HG02759 (cell line): Measurements from ENCODE around the gene HIVEP3.

ENCODE experiments used
- ATAC-seq: cut with Tn5 transposase; IDR thresholded peaks from one replicate; pipeline ENCODE4 v1.9.1; 2021; ENCODE audit warnings: mild to moderate bottlenecking, moderate library complexity; ENCODE audit not compliant: unreplicated experiment

The HIVEP3 gene

GRCh38 chr1:41766546-41766945, 152.2 kb downstream of the HIVEP3 start:
- ATAC-seq = no peak

GRCh38 chr1:41766041-41766440, 152.7 kb downstream of the HIVEP3 start:
- ATAC-seq = no peak

- ATAC-seq = no peak
Observed at GRCh38 chr1:41765152-41765551, 153.6 kb downstream of the HIVEP3 start.

- no peak for ATAC-seq
Observed at GRCh38 chr1:41764656-41765055, 154.1 kb downstream of the HIVEP3 start.

GRCh38 chr1:41762777-41763176, 155.9 kb downstream of the HIVEP3 start:
- no peak for ATAC-seq

DNA sequence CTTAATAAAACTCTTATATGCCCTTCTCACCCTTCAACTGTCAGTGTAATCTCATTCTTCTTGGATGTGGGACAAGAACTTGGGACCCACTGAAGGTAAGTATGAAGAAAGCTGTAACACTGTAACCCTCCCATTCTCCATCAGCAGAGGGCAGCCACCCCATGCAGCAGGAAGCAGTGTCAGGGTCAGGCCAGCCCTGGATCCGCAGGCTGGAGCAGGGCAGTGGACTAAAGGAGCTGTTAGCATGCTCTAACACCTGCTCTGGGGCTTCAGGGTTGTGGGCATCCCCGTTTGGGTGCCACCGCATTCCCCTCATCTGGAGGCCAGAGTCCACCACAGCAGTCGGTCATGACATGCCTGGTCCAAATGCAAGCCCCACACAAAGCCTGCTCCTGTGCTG, 156.5 kb downstream of the HIVEP3 start:
- no peak for ATAC-seq

DNA sequence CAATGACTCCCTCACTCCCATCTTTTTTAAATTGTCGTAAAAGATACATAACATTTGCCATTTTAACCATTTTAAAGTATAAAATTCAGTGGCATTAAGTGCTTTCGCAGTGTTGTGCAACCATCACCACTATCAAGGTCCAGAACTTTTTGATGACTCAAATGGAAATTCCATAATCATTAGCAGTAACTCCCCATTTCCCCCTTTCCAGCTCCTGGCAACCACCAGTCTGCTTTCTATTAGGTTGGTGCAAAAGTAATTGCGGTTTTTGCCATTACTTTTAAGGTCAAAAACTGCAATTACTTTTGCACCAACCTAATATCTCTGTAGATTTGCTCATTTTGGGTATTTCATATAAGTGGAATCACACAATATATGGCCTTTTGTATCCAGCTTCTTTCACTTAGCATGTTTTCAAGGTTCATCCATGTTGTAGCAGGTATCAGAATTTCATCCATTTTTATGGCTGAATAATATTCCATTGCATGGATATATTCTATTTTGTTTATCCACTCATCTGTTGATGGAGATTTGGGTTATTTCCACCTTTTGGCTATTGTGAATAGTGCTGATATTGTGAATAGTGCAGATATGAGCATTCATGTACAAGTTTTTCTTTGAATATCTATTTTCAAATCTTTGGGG, 159.7 kb downstream of the HIVEP3 start:
- no peak for ATAC-seq

- no peak for ATAC-seq
Observed at GRCh38 chr1:41758500-41758899, 160.2 kb downstream of the HIVEP3 start.

GRCh38 chr1:41754540-41754939, 164.2 kb downstream of the HIVEP3 start:
- ATAC-seq = no peak

- ATAC-seq = peak; percentile 22
Observed at GRCh38 chr1:41752514-41753170, 166.1 kb downstream of the HIVEP3 start.

GRCh38 chr1:41751804-41752513, 166.8 kb downstream of the HIVEP3 start:
- ATAC-seq = peak; percentile 42

GRCh38 chr1:41749991-41750745, 168.6 kb downstream of the HIVEP3 start:
- no peak for ATAC-seq

- peak; percentile 45 for ATAC-seq
Observed at GRCh38 chr1:41745022-41745421, 173.7 kb downstream of the HIVEP3 start.

DNA sequence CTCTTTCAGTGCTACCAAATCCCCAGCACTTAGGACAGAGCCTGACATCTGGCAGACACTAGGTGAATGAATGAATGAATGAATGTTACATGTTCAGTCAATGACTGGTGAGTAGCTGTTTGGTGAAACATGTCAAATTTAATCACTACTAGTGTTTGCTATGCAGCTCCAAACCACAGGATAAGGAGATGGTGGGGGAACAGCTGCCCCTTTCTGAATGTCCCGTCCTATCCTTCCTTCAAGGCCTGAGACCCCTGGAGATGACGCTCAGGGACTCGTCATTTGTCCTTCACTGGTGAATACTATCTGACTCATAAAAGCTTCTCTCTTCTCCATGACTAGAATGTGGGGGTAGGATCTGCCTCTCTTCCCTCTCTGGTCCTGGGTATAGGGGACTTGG, 175.4 kb downstream of the HIVEP3 start:
- ATAC-seq = no peak

DNA sequence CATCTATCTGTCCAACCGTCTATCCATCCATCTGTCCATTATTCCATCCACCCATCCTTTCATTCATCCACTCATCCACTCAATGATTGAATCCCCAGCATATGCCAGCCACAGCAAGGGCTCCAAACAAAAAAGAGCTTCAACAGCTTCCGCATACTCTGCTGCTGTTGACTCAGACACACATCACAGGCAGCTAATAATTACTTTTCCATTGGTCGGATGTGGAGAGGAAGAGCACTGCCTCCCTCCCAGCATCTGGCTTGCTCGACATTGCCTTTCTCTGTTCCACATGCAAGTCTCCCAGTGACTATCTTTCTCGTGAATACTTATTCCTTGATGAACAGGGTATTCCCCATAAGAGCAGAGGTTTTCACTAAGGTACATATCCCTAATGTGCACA, 176.5 kb downstream of the HIVEP3 start:
- no peak for ATAC-seq

GRCh38 chr1:41741244-41741643, 177.5 kb downstream of the HIVEP3 start:
- no peak for ATAC-seq

DNA sequence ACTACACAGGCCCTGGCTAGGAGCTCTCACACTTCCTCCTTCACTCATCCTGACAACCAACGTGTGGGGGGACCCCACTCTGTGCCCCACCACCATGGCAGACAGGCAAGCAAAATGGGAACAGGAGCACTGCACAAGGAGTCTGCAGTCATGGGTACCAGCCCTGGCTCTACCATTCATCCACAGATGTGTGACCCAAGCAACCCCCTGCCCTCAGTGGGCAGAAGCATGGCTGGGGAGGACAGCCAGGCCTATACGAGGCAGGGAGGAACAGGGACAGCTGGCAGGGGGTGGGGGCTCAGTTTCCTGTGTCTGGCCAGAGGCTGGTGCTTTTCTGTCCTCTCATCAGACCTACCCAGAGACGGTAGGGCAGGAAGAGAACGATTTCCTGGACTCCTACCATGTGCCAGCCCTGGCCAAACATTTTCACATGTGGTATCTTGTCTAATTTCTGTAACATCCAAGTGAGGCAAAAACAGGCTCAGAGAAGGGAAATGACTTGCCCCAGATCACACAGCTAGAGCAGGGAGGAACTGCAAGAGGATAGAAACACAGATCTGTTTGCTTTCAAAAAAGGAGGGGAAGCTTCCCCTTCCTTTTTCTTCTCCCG, 178.0 kb downstream of the HIVEP3 start:
- no peak for ATAC-seq

- no peak for ATAC-seq
Observed at GRCh38 chr1:41740058-41740457, 178.7 kb downstream of the HIVEP3 start.

DNA sequence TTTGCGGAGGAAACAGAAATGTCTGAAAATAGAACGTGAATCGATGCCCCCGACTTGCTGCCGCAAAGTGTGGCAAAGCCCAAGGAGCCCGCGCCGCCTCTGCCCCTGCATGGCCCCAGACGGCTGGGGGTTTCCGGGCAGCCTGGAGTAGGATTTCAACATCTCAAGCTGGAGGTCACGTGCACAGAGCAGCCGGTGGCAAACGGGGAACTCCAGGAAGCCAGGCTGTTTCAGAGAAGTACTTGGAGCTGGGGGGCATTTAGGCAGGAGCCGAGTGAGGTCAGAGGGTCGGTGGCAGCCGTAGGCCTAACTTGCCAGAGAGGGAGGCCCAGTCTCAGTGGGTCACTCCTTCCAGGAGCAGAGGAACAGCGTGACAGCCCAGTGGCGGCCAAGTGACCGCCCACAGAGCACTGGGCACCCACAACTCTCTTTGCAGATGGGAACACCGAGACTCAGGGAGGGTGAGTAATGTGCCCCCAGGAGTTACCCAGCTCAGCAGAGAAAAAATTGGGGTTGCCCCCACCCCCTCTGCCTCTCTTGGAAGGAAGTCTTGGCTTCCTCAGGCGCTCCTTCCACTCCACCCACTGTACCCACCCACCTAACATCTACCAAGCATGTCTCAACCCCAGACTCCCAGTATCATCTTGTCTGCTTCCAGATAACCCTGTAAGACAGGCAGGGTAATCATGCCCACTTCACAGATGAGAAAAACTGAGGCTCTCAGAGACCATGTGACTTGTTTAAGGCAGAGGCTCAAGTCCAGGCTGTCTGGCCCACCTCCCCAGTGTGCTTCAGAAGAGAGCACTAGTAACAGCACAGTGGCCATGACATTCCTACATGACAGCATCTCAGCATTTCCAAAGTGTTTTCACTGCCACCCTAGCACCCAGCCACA, 179.4 kb downstream of the HIVEP3 start:
- peak; percentile 86 for ATAC-seq

- no peak for ATAC-seq
Observed at GRCh38 chr1:41738475-41738874, 180.2 kb downstream of the HIVEP3 start.
